Glomerular endothelial cell (primary cell): ENCODE measurements around the gene EPHA3. TPM values are rescaled to one million over a fixed set of nuclear protein-coding genes. Genes with fewer than 3 reads are reported as not detected.

Experiments used
- DNase-seq: peaks from one replicate; pipeline ENCODE4 v3.0.0-alpha.2; 2011; ENCODE audit warnings: low read depth, low spot score; ENCODE audit errors: extremely low read depth
- total RNA-seq: library from RNA; depleted of rRNA; stranded (reverse); fragments of >200 nt; gene quantifications from 2 replicates; pipeline ENCODE4 v1.2.3, GENCODE V29; 2015

The EPHA3 gene
- total RNA-seq = 0.34 and 1.1 TPM in 2 replicates

DNA sequence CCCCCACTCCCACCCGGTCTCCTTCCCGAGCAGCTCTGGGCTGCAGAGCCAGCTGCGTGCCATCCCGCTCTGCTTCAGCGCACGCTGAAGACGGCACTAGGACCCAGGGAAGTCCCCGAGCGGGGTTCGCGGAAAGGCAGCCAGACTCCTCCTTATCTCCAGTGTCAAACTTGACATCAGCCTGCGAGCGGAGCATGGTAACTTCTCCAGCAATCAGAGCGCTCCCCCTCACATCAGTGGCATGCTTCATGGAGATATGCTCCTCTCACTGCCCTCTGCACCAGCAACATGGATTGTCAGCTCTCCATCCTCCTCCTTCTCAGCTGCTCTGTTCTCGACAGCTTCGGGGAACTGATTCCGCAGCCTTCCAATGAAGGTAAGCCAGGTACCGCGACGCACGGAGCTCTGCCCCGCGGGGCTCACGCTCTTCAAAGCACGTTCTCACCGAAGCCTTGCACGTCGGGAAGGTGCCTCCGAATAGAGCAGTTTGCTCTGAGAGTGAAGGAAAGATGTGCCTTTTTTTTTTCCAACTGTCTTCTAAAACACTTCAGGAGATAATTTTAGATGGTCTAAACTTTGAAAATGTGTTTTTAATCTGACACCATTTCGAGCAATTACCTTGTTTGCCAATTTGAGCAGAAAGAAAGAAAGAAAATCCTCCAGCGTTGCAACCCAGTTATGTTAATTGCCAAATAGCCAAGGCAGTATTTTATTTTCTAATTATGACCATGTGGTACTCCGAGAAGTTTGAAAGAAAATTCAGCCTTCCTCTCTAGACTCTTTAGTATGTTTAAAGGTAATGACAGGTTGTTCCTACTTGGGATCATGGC lies at the start of gene EPHA3:
TSS of gene EPHA3 (plus strand) at position 161 of the 830 bp plus-strand sequence. CDS start at position 289, 128 bp downstream.
- no peak for DNase-seq

DNA sequence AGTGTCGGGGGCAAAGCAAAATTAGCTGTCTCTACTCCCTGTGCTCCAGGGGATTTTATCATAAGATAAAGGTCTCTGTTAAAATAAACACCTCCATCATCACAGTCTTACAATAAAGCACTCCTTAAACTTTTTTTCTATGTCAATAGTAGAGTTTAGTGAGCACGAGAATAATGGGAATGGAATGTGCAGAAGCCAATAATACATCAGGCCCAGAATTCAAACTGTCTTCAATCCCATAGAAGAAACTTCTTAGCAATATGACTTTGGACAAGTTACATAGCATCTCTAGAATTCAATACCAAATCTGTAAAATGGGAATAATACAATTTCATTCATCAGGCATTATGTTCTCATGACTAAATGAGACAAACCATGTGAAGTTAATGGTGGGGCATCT lies 49.0 kb upstream of the EPHA3 start:
- no peak for DNase-seq

DNA sequence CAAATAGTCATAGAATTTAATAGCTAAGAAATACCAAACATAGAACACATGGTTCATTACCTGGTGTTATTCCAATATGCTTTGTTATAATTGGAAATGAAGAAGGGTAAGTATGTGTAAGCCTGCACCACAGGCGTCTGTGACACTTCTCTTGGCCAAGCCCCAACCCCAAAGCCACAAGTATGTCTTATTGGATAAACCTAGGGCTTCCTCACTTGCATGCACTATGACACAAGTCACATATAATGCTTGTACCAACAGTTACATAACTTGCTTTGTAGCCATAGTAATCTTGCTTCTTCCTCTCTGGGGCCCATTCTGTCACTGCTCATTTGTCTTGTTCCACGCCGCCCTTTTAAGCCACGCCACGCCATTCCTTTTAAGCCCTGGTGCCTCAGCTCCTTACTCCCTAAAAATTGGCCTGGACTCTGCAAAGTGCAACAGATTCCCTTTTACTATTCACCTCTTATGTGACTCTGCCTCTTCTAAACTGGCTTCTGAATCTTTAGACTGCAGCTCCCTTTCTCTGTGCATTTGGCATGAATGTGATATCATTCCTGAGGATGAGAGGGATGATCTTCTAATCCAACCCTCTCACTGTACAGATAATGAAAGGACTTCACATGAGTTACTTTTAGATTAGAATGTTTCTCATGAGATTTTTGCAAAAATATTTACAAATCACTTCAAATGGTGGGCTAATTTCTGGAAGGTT lies 48.1 kb upstream of the EPHA3 start:
- DNase-seq = no peak

DNA sequence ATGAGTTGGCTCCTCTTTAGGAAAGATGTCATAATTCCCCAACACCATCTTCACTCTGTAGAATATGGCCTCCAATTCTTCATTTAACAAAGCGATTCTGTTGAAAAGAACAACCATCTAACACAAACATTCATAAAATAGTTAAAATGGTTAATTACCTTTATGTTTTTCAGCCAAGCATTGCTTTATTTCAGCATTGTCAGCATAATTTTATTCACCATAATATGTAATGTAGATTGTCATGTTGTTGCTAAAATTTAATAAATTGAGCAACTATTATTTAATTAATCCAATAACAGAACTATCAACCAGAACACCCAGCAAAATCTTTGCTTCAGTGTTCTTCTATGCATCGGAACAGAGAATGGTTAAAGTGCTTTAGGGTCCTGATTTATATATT lies 46.2 kb upstream of the EPHA3 start:
- DNase-seq = no peak

DNA sequence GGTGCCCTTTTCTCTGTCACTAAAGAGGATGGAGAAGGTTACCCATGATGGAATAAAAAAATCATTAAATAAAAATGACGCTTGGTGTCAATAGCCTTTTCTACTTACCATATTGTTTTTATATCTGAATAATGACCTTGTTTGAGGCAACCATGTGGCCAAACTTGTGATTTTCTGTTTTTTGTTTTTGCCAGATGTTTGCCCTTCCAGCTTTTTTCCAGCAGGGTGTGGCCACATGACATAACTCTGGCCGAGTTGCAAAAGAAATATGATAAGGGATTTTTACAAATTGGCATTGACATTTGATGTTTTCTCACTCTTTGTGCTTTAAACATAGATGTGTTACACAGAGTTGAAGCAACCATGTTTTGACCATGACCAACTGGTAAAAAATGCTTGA lies 39.7 kb upstream of the EPHA3 start:
- DNase-seq = no peak

DNA sequence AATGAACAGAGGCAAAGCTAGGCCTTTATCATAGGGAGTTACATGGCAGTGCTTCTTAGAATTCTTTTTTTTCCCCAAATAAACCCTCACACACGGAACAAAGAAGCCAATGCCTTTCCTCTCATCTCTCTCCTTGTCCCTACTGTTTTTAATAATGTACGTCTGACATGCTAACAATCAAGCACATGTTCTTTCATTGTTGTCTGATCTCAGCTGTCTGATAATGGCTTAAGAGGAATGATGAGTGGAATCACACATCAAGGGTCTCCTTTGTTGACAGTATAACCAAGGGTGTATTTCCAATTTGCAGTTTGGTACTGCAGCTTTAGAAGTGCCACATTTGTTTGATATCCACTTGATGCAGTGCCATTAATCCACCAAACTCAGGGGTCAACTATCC lies 34.8 kb upstream of the EPHA3 start:
- DNase-seq = no peak

DNA sequence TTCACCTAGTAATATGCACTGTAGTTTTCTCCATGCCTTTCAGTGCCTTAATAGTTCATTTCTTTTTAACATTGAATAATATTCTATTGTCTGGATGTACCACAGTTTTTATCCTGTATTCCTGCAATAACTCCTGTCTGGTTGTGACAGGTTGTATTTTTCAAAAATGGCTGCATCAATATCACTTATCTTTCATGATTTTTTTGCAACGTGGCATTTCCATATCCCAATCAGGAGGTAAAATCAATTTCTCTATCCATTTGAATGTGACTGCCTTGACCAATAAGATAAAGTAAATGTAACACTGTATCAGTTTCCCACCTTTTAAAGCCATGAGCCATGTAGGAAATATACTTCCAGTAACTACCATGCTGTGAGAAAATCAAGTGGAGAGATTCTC lies 27.5 kb upstream of the EPHA3 start:
- DNase-seq = no peak

DNA sequence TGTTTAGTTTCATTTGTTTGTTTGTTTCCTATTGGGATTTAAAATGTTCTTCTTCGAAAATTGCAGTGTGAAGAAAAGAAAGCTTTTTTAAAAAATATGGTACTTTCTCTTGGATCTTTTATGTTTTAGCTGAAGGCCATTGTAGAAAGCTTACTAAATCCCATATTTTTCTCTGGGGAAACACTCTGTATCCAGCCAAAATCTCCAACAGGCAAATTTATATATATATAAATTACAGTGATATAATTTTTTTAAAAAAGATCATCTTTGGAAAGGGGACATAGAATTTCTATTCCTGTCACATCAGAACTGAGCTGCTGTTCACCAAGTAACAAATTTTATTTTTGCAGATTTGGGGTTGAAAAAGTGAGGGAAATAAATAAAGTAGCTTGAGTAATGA lies 19.6 kb upstream of the EPHA3 start:
- DNase-seq = no peak

DNA sequence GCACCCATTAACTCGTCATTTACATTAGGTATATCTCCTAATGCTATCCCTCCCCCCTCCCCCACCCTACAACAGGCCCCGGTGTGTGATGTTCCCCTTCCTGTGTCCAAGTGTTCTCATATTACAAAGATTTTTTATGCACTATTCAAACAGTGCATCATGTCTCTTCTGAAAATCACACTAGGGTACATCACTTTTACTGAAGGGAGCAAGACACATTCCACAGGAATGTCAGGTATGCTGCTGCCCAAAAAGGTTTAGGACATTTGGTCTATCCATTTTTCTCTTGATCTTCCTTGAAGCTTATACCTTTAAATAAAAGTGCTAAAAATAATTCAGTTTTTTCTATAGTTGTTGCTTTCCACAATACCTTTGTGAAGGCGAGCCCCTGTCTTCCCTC lies 9.2 kb upstream of the EPHA3 start:
- DNase-seq = no peak

DNA sequence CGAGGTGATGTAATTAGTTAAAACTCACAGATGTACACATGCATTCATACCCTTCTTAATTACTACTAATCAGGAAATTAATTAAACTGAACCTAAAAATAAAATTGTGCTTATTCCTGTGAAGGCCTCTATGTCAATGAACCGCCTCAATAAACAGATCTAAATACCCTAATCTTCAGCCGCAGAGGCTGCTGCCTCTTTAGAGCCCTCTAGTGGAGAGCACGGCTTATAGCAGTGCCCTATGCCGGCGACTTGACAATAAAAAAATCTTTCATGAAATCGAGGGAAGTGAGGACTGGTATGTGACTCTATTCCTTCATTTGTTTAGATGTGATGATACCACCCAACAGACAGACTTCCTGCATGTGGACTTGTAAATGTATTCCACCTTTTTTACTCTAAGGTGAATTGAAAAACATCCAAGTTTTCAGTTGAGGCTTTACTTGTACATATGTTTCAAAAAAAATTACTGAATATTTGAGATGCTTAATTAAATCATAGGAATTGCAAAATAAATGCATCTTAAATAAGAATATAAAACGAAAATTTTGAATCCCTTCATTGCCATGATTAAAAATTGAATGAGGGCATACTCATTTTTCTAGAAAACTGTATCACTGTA lies 8.3 kb upstream of the EPHA3 start:
- peak; percentile 9 for DNase-seq

DNA sequence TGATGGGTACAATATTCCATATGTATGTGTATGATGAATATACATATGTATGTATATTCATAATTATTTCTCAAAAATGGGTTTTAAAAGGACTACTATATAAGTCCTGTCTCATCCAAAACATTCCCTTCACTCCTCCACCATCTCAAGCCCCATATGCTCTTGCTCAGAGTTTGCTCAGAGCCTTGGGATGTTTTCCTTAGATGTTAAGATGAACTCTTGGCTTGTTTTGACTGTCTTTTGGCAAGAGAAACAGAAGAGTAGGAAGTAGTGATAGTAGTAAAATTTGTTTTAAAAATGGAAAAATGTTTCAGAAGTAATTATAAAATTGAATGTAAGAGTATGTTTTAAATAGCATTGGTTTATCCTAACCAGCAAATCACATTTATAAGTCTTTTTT lies 6.2 kb upstream of the EPHA3 start:
- no peak for DNase-seq

DNA sequence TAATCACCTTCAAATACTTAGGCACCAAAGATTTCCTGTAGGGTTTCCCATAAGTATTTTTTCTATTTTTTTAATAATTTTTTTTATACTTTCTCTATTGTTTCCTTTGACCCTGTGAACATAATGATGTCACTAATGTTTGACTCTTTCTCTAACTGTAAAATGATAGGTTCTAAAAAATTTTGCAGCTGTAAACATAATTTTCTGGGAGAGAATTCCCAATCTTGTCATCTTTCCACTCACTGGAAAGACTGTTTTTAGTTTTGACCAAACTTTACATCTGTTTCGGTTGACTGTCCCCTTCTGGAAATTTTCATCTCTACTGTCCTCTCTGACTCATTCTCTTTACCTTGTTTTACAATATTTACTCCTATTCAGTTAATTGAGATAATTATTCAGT lies 5.5 kb upstream of the EPHA3 start:
- no peak for DNase-seq

DNA sequence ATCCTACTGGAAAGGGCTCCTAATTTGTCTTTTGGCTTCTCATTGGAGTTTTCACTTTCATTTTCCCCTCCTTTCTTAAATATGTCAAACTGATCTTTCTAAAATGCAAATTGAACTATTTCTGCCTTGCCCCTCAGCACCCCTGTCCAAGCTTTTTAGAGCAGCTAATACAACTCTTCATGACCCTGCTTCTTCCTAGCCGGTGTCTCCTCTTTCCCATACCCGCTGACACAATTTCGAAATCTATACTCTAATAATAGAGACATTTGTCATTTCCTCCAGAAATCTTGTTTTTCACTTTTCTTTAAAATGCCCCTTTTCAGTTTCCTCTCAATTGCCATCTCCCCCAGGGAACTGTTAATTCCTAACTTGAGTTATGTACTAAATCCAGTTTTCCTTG lies 2.9 kb upstream of the EPHA3 start:
- no peak for DNase-seq

DNA sequence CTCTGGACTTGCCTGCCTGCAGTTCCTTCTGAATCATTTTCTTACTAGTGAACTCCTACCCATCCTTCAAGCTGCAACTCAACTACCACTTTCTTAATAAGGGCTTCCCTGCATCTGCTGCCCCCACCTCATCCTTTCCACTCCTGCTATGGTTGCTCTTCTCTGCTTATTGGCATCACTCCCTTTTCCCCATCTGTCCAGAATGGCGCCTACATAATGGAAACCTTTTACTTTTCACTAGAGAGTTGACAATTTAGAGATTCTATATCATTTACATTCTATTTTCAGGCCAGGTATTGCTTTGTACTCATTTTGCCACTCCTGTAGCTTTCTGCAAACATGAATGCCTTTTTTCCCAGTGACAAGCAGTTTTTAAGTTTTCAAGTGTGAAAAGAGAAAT lies 1.9 kb upstream of the EPHA3 start:
- DNase-seq = no peak

DNA sequence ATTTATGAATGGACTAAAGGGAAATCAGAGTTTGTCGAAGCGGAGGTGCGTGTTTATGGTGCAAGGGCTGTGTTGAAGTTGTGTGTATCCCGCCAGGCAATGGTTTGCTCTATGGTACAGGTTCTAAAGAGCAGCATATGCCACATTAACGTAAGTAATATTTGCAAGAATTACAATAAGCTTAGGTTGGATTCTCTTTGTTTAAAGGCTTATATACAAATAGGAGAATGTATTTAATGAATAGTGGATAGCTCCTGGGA lies 800 bp downstream of the EPHA3 start:
- no peak for DNase-seq

DNA sequence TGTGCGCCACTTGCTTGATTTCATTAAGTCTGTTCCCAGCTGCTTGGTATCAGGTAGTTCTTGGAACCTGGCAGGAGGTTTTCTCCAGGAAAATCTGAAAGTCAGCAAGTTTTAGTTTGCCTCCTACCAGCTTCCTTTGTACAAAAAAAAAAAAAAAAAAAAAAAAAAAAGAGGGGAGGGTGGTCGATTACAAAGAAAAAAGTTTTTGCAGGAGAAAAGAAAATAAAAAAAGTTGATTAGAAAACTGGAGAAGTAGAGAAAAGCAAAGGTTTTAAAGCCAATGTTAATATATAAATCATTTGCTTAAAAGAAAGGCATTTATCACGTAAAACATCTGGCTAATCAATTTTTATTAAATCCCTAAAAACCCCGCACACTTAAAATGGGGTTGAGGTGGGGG lies 5.9 kb downstream of the EPHA3 start:
- DNase-seq = no peak

DNA sequence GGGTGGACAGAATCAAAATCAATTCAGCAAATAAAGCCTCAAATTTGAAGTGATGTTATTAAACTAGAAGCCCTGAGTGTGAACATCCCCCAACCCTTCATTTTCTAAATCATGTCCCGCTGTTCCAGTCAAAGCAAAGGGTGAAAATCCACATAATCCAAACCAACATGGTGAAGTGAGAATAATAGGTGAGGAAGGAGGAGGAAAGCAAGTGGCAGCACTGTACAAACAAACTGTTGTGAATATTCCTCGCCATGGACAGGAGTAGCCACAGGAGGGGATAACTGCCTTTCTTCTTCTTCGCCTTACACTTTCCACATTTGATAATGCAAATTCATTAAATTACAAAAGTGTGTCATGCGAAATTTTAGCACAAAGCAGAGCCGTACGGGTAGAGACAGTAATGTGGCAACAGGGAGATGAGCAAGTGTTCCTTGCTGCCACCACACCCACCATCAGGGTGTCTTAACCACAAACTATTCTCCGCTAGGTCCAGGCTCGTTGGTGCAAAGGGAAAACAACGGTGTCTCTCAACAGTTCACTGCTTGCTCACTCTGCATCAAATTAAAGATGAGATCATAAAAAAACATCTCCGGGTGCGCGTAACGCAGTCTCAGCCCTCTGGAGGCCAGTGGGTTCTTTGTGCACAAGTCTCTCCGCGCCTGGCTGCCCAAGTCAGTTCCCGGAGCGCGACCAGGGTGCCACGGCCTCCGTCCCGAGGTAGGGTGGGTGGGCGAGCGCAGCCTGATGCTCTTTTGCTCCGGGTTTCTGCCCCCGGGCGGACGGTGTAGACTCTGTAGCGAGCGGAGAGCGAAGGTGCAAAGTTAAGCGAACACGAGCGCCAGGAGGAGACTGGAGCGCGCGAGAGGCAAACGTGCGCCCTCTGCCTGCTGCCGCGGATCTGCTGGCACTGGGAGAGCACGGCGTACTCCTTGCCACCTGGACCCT lies 6.7 kb downstream of the EPHA3 start:
- no peak for DNase-seq

DNA sequence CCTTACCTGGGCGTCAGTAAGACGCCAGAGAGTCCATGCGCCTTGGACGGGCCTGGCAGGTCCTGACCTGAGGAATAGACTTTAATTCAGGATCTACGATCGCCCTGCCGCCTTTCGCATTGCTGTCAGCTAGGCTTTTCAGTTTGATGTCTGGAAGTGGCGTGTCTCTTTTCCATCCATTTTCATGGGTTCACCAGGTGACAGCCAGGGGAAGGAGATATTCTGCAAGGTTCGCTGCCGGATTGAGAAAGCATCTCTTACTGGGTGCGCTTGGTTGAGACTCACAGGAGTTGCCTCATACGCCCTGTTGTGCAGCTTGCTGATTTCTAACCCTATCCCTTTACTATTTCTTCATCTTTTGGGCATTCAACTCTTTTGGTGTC lies 7.4 kb downstream of the EPHA3 start:
- DNase-seq = no peak

DNA sequence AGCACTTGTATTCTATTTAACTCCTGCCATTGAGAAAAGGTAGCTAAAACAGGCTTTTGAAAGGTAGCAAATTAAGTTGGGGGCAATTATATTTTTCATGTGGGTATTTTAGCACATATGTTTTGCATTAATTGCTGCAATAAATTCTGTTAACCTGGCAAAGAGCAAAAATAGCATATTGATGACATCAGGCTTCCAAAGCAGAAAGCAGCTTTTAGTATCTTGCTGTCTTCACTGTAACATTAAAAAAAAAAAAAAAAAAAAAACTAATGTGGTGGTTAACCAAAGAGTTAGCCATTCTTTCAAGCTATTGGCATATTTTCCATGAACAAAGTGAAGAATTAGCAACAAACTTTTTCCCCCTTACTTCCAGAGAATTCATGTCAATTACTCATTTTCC lies 9.1 kb downstream of the EPHA3 start:
- DNase-seq = no peak

DNA sequence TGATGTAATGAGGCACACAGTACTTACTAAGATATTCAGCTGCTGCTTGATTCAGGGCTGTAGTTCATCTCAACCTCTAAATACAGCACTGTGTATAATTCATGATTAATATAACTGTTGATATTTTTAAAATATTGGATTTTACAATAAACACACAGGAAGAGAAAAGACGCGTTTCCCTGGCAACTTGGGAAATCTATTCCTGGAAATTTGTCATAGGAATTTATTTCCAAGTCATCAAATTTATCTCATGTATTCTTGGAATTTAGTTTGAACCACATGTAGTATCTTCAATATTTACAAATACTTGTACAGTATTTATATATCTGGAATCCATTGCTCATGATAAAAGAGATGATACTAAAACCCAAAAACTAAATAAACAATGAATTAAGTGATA lies 30.6 kb downstream of the EPHA3 start:
- DNase-seq = no peak

DNA sequence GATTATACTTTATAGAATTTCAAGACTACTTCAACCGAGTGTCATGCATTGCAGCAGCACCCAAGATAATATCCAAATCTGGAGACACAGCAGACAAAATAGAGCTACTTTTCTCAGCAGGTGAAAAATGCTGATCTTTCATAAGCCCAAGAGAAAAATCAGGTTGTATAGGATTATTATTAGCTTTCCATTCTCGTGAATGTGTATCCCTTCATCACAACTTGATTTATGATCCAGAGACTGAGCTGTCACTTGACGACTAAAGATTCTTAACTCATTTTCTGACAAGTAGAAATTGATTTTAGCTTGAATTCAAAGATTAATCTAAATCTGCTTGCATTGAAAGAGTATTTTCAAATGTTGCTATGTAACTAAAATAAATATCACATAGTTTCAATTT lies 32.4 kb downstream of the EPHA3 start:
- no peak for DNase-seq
